Ramos (cell line): ENCODE measurements around the gene CHST15.

Experiments
- in situ Hi-C: fragments of 300-500 bp; cut with MboI; formaldehyde crosslinking; loops from one replicate; pipeline ENCODE4 v1.14.3; 2022; ENCODE audit warnings: low sequenced_read_pairs; ENCODE audit not compliant: unreplicated experiment

CHST15 gene

GRCh38 chr10:124005991-124006392, 87.4 kb downstream of the CHST15 start:
- in situ Hi-C loops, result no loop called here

- in situ Hi-C loops, result no loop called here
Measured at GRCh38 chr10:124005091-124005490, 88.3 kb downstream of the CHST15 start.

- in situ Hi-C loops, result no loop called here
Measured at GRCh38 chr10:124004663-124005004, 88.8 kb downstream of the CHST15 start.

DNA sequence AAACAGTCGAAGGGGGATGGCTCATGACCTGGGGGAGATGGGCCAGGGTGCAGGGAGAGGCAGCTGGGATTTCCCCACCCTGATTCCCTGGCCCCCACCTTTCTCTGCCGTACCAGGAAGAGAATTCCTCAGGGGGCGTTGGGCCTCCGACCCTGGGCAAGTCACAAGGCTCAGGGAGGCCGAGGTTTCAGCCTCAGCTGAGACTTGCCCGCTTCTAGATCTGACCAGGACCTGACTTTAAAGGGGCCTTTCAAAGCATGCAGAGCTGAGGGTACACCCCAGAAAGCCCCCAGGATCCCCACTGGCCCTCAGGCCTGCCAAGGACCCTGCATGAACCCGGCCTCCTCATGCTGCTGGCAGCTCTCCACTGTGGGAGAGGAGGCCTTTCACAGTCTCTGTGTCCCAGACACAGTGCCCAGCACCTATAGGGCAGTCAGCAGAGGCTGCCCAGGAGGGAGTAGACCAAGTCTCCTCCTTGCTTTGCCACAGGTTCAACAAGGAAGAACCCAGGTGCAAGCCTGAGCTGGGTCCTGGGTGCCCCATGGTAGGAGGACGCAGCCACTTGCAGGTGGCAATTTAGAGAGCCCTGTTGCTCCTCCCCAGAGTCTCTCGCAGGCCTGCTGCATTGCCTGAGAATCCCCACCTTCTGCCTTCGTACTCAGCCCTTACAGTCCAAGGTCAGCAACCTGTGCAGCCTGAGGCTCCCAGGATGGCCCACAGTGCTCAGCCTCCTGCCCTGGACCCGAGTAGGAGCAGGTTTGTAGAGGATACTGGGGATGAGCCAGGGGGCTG, 89.3 kb downstream of the CHST15 start:
- in situ Hi-C loops, result no loop called here

DNA sequence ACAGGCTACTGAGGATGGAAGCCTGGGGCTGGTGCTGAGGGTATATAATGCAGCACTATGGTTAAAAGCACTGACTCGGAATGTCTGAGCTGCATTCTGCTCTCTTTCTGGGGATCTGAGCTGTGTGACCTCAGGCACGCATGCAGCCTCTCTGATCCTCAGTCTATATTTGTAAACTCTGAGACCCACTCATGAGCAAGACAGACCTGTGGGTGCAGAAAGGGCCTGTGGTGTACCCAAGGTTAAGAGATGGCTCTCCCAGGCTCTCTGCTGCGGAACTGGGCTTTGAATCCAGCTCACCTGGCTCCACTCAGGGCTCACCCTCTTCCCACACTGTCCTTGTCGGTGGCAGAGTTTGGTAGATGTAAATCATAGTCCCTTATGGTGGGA, 89.9 kb downstream of the CHST15 start:
- in situ Hi-C loops, result no loop called here

GRCh38 chr10:124003070-124003419, 90.4 kb downstream of the CHST15 start:
- in situ Hi-C loops, result no loop called here

DNA sequence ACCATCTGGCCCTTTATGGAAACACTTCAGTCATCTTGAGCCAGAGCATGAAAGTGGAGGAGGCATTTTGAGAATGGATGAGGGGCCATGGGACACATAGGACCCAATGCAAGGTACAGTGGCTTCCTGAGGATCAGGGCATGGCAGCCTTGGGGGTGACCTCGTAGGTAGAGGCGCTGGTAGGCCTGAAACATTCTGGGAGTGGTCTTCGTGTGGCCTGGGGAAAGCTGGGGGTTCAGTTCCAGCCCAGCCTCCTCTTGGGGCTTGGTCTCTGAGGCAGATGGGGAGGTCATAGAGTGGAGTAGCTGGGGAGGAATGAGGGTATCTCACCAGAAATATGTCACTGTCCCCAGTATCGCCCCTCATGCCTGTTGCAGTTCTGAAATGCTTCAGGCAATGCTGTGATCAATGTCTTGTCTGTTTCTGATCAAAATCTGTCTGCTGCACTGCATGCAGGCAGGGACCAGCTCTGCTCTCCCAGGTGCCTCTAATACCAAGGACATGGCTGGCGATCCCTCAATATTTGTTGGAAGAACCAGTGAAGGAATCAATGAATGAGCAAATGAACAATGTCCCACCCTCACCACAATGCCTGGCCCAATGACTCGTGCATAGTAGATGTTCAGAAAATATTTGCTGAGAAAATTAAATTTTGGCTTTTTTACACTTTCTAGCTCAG, 90.9 kb downstream of the CHST15 start:
- in situ Hi-C loops, result no loop called here

DNA sequence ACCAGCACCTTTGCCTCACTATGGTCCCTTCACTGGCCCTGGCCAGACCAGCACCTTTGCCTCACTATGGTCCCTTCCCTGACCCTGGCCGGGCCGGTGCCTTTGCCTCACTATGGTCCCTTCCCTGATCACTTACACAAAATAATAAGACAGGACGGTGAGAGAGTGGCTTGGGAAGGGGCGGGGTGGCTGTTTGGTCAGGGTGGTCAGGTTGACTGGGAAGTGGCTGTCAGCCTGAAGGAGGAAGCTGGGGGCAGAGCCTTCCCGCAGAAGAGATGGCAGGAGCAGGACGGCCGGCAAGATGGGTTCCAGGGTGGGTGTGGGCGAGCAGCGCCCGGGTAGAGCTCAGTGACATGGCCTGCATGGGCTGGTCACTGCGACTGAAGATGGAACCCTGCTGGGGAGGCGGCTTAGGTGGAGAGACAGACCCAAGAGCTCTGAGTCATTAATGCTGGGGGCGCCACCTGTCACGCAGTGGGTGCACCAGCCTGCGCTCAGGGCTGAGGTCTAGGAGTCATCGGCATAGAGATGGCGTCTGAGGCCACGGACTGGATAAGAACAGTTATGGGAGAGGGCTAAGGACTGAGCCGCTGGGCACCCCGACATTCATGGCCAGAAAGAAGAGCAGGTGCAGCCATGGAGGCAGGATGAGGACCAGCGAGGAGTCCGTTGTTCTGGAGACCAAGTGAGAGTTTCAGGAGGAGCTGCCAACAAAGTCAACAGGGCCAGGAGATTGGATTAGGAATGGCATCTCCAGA, 91.8 kb downstream of the CHST15 start:
- in situ Hi-C loops, result no loop called here

GRCh38 chr10:124000792-124001201, 92.6 kb downstream of the CHST15 start:
- in situ Hi-C loops, result no loop called here

DNA sequence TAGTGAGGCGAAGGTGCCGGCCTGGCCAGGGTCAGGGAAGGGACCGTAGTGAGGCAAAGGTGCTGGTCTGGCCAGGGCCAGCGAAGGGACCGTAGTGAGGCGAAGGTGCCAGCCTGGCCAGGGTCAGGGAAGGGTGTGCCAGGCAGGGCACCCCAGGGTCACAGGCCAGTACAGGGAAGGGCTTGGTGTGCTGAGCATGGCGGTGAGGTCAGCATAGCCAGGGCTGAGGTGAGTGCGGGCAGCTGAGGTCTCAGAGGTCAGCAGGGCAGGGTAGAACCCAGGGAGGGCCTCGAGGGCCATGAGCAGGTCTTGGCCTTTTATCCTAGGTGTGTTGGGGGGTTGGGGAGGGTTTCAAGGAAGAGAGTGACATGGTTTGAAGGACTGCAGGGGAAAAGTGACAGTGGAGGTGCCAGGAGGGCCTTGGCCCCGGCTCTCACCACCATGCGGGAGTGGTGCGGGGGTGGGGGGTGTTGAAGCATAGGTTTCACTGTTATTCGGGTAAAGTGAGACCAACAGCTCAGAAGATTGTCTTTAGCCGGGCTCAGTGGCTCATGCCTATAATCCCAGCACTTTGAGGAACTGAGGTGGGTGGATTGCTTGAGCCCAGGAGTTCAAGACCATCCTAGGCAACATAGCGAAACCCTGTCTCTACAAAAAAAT, 93.3 kb downstream of the CHST15 start:
- in situ Hi-C loops, result loop anchor here (5.0 kb wide), 1 partner anchor 387 kb away; no protein-coding TSS in a partner anchor

DNA sequence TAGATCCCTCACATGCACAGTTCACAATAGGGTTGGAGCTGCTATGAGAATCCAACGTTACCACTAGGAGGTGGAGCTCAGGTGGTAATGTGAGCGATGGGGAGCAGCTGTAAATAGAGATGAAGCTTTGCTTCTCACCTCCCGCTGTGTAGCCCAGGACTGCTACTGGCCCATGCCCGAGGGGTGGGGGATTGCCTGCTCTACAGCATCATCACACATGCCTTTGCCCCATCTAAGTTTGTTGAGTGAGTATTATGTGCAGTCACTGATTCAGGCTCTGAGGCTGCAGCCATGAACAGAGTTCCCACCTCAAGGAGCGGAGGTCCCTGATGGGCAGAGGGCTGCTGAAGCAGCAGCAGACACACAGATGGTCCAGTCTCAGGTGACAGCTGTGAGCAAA, 94.1 kb downstream of the CHST15 start:
- in situ Hi-C loops, result loop anchor here (5.0 kb wide), 1 partner anchor 388 kb away; no protein-coding TSS in a partner anchor

- in situ Hi-C loops, result loop anchor here (5.0 kb wide), 1 partner anchor 389 kb away; no protein-coding TSS in a partner anchor
Measured at GRCh38 chr10:123998197-123999141, 94.9 kb downstream of the CHST15 start.

DNA sequence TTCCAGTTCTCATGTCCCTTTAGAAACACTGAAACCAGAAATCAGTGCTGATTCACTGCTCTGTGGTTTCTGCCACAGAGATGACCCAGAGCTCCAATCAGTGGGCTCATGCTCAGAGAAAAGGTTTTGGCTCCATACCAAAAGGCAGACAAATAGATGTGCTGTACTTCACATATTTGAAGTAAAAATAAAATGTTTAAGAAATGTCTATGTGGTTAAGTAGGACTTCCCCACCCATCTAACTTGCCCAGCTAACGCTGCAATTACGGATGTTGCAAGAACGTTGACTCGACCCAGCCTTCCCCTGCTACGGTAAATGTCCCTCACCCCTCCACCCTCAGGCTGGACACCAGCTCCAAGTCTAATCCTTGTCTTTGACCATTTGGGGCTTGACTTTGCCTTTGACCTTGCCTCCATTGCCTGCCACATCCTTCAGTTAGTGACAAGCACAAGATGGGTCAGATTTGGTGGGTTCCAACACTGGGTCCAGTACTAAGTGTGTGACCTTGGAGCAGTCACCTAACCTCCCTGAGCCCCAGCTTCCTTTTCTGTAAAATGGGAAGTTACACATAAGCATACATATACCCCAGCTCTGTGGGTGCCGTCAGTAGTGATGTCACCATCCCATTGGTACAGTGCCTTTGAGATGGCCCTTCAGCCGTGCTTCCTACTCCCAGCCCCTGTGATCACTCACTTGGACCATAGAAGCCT, 95.8 kb downstream of the CHST15 start:
- in situ Hi-C loops, result loop anchor here (5.0 kb wide), 1 partner anchor 390 kb away; no protein-coding TSS in a partner anchor

DNA sequence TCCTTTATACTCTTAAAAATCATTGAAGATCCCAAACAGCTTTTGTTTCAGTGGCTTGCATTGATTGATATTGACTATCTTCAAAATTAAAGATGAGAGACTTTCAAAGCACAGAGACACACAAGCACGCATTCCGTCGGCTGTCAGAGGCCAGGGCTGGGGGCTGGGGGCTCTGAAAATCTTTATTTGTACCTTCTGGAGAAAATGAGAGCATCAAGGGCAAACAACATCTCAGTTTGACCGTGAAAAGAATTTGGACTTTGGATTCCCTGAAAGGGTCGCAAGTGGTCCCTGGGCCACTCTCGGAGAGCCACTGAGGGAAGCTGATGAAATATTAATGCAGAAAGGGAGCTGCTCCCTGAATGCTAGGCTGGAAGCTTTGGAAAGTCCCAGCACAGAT, 96.4 kb downstream of the CHST15 start:
- in situ Hi-C loops, result loop anchor here (5.0 kb wide), 1 partner anchor 390 kb away; no protein-coding TSS in a partner anchor

DNA sequence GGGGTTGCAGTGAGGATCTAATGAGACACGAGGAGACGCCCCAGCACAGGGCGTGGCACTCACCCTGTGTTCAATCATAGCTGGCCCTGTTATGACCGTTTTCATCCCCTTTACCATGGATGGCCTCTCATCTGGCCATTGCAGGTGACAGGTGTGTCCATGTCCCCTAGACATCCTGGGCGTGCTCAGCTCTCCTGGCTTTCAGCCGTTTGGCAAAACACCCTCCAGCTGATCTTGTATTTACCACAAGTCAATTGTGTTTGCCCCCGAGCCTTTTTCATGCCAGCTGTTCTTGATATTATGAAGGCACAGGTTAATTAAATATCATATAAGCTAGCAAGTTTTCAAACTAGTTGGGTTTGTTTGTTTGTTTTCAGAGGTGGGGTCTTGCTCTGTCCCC, 97.1 kb downstream of the CHST15 start:
- in situ Hi-C loops, result loop anchor here (5.0 kb wide), 1 partner anchor 391 kb away; no protein-coding TSS in a partner anchor

GRCh38 chr10:123995461-123996131, 97.8 kb downstream of the CHST15 start:
- in situ Hi-C loops, result loop anchor here (5.0 kb wide), 1 partner anchor 392 kb away; no protein-coding TSS in a partner anchor

DNA sequence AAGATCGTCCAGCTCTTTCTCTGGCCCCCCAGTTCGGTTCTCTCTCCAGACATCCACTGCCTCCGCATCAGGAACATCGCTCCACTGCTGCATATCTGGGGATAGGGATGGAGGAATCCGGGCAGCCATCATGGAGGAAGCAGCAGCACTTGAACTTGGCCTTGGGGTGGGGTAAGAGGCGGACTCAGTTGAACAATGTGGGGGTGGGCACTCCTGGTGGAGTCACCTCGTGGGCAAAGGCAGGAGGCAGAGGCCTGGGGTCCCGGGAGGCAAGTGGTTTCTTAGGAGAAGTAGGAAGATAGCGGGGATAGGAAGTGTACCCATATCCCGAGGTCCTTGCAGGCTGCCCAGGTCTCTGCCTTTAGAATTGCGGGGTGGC, 98.3 kb downstream of the CHST15 start:
- in situ Hi-C loops, result loop anchor here (5.0 kb wide), 1 partner anchor 392 kb away; no protein-coding TSS in a partner anchor
